VCaP (cell line): ENCODE measurements around the gene YTHDC1.
"Not testable (repeated sequence)": the region's sequence is repeated elsewhere in the genome, so short reads cannot be mapped to it uniquely, and the experiment has no call there.

Source experiments
- H3K27ac ChIP-seq: fragments of 450-650 bp; 2 replicates; pipeline ENCODE4 v1.5.1; 2017
- TF ChIP-seq, protein P1 (sequence below): fragments of 450-650 bp; conservative IDR thresholded peaks from 2 replicates; pipeline ENCODE4 v1.5.1; 2017; ENCODE audit warnings: mild to moderate bottlenecking, moderate library complexity

The YTHDC1 gene

DNA sequence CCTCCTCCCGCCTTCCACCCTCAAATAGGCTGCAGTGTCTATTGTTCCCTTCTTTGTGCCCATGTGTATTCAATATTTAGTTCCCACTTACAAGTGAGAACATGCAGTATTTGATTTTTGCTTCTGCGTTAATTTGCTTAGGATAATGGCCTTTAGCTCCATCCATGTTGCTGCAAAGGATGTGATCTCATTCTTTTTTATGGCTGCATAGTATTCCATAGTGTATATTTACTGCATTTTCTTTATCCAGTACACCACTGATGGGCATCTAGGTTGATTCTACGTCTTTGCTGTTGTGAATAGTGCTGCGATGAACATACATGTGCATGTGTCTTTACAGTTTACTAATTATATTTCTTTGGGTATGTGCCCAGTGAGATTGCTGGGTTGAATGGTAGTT is 52.8 kb downstream of the YTHDC1 start:
- TF ChIP-seq, protein P1, sequence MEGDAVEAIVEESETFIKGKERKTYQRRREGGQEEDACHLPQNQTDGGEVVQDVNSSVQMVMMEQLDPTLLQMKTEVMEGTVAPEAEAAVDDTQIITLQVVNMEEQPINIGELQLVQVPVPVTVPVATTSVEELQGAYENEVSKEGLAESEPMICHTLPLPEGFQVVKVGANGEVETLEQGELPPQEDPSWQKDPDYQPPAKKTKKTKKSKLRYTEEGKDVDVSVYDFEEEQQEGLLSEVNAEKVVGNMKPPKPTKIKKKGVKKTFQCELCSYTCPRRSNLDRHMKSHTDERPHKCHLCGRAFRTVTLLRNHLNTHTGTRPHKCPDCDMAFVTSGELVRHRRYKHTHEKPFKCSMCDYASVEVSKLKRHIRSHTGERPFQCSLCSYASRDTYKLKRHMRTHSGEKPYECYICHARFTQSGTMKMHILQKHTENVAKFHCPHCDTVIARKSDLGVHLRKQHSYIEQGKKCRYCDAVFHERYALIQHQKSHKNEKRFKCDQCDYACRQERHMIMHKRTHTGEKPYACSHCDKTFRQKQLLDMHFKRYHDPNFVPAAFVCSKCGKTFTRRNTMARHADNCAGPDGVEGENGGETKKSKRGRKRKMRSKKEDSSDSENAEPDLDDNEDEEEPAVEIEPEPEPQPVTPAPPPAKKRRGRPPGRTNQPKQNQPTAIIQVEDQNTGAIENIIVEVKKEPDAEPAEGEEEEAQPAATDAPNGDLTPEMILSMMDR: no peak
- no peak overlapping the region for H3K27ac ChIP-seq

DNA sequence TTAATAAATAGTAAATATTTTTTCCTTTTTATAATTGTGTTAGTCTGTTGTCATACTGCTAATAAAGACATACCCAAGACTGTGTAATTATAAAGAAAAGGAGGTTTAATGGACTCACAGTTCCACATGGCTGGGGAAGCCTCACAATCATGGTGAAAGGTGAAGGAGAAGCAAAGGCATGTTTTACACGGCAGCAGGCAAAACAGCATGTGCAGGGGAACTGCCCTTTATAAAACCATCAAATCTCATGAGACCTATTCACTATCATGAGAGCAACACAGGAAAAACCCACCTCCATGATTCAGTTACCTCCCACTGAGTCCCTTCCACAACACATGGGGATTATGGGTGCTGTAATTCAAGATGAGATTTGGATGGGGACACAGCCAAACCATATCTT is 58.6 kb downstream of the YTHDC1 start:
- no peak overlapping the region for H3K27ac ChIP-seq
- TF ChIP-seq, protein P1: no peak

DNA sequence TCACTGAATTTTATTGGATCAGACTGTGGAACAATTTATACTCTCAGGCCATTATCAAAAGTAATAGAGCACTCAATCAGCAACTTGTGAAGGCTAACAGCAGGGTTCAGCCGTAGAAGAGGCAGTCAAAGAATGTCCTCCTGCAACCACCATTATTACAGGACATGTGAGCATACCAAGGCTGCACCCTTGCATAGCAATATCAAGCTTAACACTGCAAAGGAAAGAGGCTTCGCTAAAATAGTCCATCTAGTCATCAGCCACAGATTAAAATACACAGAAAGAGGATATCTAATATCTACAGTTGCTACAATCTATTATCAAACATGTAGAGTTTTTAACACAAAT is 61.5 kb downstream of the YTHDC1 start:
- TF ChIP-seq, protein P1: no peak
- no peak overlapping the region for H3K27ac ChIP-seq

DNA sequence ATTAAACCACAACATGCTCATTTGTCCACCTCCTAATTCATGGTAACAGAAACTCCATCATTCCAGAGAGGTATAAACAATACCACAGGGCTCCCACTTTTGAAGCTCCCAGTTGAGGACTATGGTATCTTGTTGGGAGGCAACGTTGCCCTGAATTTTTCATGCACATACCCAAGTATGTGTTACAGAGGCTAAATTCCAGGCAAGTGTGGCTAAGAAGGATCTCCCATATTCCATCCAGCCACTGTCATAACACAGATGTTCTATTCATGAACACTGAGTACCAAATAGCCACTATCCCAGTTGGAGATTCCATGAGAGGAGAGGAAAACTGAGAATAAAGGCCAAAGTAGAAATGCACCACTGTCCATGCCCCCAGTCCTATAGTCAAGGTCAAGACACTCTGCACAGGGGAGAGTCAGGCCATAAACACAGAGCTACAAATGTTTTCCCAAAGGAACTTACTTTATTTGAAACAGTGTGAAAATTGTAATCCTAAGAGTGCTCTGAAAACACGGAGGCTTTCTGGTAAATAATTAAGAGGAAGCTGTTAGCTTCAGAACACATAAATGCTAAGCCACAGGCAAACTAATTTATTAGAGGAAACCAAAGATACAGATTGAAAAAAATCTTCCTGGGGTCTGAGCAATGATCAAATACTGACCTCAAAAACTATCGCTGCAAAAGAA is 62.0 kb downstream of the YTHDC1 start:
- no peak overlapping the region for H3K27ac ChIP-seq
- TF ChIP-seq, protein P1: no peak

DNA sequence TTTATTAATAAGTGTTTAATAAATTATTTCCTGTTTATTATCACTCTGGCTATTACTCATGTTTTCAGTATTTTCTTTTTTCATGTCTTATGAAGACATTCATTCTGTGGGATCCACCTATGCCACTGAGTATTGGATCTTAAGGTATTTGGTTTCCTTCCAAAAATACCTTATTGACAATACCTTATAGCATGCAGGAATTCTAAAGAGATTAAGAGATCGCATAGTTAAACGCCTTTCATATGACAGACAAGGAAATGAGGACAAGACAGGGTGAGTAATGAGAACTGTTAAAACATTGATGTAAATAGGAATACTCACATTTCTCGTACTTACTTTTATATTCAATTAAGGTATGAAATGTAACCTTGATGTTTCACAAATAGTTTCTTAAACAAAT is 66.2 kb downstream of the YTHDC1 start:
- TF ChIP-seq, protein P1: no peak
- H3K27ac ChIP-seq: no peak overlapping the region

DNA sequence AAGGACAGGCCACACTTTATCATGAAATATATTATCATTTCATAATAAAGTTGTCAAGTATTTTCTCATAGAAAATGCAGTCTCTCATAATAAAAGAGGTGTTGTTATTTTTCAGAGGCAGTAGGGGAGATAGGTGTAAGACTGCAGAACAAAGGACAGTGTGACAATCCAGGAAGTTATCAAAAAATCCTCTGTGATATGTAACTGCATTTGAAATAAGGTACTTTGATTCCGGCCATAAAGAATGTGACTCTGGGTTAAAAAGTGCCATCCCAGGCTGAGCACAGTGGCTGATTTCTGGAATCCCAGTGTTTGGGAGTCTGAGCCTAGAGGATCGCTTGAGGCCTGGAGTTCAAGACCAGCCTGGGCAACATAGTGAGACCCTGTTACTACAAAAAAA is 66.8 kb downstream of the YTHDC1 start:
- TF ChIP-seq, protein P1: no peak
- H3K27ac ChIP-seq: no peak overlapping the region

DNA sequence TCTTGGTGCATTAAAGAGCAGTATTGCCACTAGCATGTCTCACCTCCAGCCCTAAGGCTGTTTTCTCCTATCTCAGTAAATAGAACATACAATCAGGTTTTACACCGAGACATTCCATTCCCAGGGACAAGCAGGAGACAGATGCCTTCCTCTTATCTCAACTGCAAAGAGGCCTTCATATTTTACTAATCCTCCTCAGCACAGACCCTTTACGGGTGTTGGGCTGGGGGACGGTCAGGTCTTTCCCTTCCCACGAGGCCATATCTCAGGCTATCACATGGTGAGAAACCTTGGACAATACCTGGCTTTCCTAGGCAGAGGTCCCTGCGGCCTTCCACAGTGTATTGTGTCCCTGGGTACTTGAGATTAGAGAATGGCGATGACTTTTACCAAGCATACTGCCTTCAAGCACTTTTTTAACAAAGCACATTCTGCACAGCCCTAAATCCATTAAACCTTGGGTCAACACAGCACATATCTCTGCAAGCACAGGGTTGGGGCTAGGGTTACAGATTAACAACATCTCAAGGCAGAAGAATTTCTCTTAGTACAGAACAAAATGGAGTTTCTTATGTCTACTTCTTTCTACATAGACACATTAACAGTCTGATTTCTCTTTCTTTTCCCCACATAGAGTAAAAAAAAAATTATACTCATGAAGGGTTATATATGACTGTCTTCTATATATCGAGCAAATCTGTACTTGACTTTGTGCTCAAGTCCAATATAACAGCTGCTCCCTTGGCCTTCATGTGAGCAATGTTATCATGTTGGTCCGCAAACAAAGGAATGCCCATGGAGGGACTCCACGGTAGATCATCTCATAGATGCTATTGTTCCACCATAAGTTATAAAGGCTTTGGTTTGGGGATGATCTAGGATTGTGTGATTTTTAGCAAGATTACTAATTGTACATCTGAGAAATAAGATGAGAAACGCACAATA is 67.8 kb downstream of the YTHDC1 start:
- not testable (repeated sequence) for H3K27ac ChIP-seq

DNA sequence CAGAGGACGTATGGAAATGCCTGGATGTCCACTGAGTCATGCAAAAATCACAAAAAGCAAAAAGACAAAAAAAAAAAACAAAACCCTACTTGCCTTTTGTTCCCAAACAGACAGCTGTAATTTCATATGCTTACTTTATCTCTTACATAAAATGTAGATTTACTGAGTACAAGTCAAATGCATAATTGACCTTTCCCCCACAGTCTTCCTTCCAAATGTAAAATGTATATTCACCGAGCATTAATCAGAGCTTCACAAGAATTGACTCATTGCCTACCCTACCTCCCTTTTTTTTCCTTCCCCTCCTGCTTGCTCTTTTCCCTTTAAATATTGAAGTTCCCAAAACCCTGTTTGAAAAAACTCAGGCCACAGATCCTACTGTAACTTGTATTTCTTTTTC is 71.9 kb downstream of the YTHDC1 start:
- H3K27ac ChIP-seq: no peak overlapping the region
- TF ChIP-seq, protein P1: no peak
